ENCODE data around the gene NEMP1.

GRCh38 chr12:57027011-57027804, 51.4 kb downstream of the NEMP1 start:
- no peak for TF ChIP-seq CTCF (IDR thresholded peaks at IDR 0.05)
- TF ChIP-seq POLR2A (IDR thresholded peaks at IDR 0.05) = no peak

Data from right lobe of liver (tissue), 4 donors.